MV-4-11 (cell line): ENCODE results near the gene MADD.

Experiments
- DNase-seq: peaks from one replicate; lab custom pipeline; 2025; lab: John Stamatoyannopoulos, UW

The MADD gene

GRCh38 chr11:47356998-47357329, 87.0 kb downstream of the MADD start:
- no peak for DNase-seq

GRCh38 chr11:47357985-47358730, 88.2 kb downstream of the MADD start:
- no peak for DNase-seq

GRCh38 chr11:47358731-47359051, 88.8 kb downstream of the MADD start:
- DNase-seq = no peak

- no peak for DNase-seq
Measured at GRCh38 chr11:47359162-47359561, 89.2 kb downstream of the MADD start.

- peak; percentile 88 for DNase-seq
Measured at GRCh38 chr11:47359586-47359985, 89.7 kb downstream of the MADD start.

- DNase-seq = no peak
Measured at GRCh38 chr11:47360341-47360740, 90.4 kb downstream of the MADD start.

GRCh38 chr11:47361419-47361818, 91.5 kb downstream of the MADD start:
- no peak for DNase-seq

- DNase-seq = no peak
Measured at GRCh38 chr11:47366020-47366490, 96.1 kb downstream of the MADD start.

GRCh38 chr11:47369676-47370075, 99.7 kb downstream of the MADD start:
- DNase-seq = no peak

GRCh38 chr11:47372422-47372821, 102.5 kb downstream of the MADD start:
- DNase-seq = no peak

- DNase-seq = peak; percentile 24
Measured at GRCh38 chr11:47373876-47374719, 104.2 kb downstream of the MADD start.

- no peak for DNase-seq
Measured at GRCh38 chr11:47374720-47375019, 104.7 kb downstream of the MADD start.

- DNase-seq = no peak
Measured at GRCh38 chr11:47375020-47375419, 105.1 kb downstream of the MADD start.

- DNase-seq = no peak
Measured at GRCh38 chr11:47375546-47376085, 105.7 kb downstream of the MADD start.

- no peak for DNase-seq
Measured at GRCh38 chr11:47376107-47376524, 106.2 kb downstream of the MADD start.

GRCh38 chr11:47376525-47377371, 106.8 kb downstream of the MADD start:
- DNase-seq = peak; percentile 67

GRCh38 chr11:47377571-47378009, 107.7 kb downstream of the MADD start:
- DNase-seq = no peak

- peak; percentile 94 for DNase-seq
Measured at GRCh38 chr11:47378010-47378835, 108.3 kb downstream of the MADD start, which contains the start of gene SPI1. TSS of gene SPI1 (minus strand) at chr11:47378547. CDS start at chr11:47378353, 194 bp downstream.

- no peak for DNase-seq
Measured at GRCh38 chr11:47378836-47379170, 108.9 kb downstream of the MADD start.

GRCh38 chr11:47379317-47379716, 109.4 kb downstream of the MADD start:
- no peak for DNase-seq
